Loucy (cell line): ENCODE results near the gene ANTXR2.

Experiments used
- H2AFZ ChIP-seq: fragments of 200-600 bp; sonication (generic); 2 replicates; pipeline ENCODE4 v1.6.0; 2016; ENCODE audit warnings: antibody characterized with exemption, mild to moderate bottlenecking, low read length, moderate library complexity
- H3F3A ChIP-seq: fragments of 200-600 bp; 2 replicates; pipeline ENCODE4 v1.6.0; 2016; ENCODE audit warnings: antibody characterized with exemption, low read depth, mild to moderate bottlenecking
- H3K27me3 ChIP-seq: fragments of 200-600 bp; sonication (generic); 2 replicates; pipeline ENCODE4 v1.6.1; 2014; ENCODE audit warnings: low read length, mild to moderate bottlenecking; ENCODE audit not compliant: insufficient read depth, poor library complexity, severe bottlenecking
- H3K36me3 ChIP-seq: fragments of 200-600 bp; sonication (generic); 2 replicates; pipeline ENCODE4 v1.6.1; 2016; ENCODE audit warnings: low read length; ENCODE audit not compliant: insufficient read depth
- H3K4me1 ChIP-seq: fragments of 200-600 bp; sonication (generic); 2 replicates; pipeline ENCODE4 v1.5.1; 2014; ENCODE audit warnings: low read length, mild to moderate bottlenecking; ENCODE audit not compliant: insufficient read depth, poor library complexity, severe bottlenecking
- H3K4me2 ChIP-seq: fragments of 200-600 bp; sonication (generic); 2 replicates; pipeline ENCODE4 v1.6.0; 2014; ENCODE audit warnings: antibody characterized with exemption, low read length, low read depth, mild to moderate bottlenecking; ENCODE audit not compliant: poor library complexity, severe bottlenecking
- H3K4me3 ChIP-seq: fragments of 200-600 bp; sonication (generic); 2 replicates; pipeline ENCODE4 v1.5.1; 2014; ENCODE audit warnings: low read length, mild to moderate bottlenecking, mixed read lengths; ENCODE audit not compliant: poor library complexity, severe bottlenecking
- H3K79me2 ChIP-seq: fragments of 200-600 bp; sonication (generic); 2 replicates; pipeline ENCODE4 v1.6.1; 2014; ENCODE audit warnings: low read length; ENCODE audit not compliant: insufficient read depth
- H3K9ac ChIP-seq: fragments of 200-600 bp; sonication (generic); 2 replicates; pipeline ENCODE4 v1.6.0; 2014; ENCODE audit warnings: mild to moderate bottlenecking, low read depth, low read length, moderate library complexity; ENCODE audit not compliant: poor library complexity, severe bottlenecking
- H3K9me2 ChIP-seq: fragments of 200-600 bp; sonication (generic); replicated peaks from 2 replicates; pipeline ENCODE4 v1.6.1; 2016; ENCODE audit warnings: low read depth, low read length, mixed read lengths
- H3K9me3 ChIP-seq: fragments of 200-600 bp; sonication (generic); 2 replicates; pipeline ENCODE4 v1.6.1; 2014; ENCODE audit warnings: mild to moderate bottlenecking, antibody characterized with exemption, low read length, low read depth; ENCODE audit not compliant: insufficient read depth
- H4K20me1 ChIP-seq: fragments of 200-600 bp; sonication (generic); 2 replicates; pipeline ENCODE4 v1.6.0; 2014; ENCODE audit warnings: antibody characterized with exemption, low read length, mild to moderate bottlenecking; ENCODE audit not compliant: insufficient read depth, poor library complexity, severe bottlenecking
- CTCF ChIP-seq: fragments of 200-600 bp; sonication (generic); conservative IDR thresholded peaks from 2 replicates; pipeline ENCODE4 v1.5.1; 2014; ENCODE audit warnings: mild to moderate bottlenecking, antibody characterized with exemption, low read length
- EZH2phosphoT487 ChIP-seq: fragments of 200-600 bp; IDR thresholded peaks from 2 replicates; pipeline ENCODE4 v1.6.1; 2018; ENCODE audit warnings: antibody characterized with exemption, mild to moderate bottlenecking, moderate library complexity, borderline replicate concordance

Gene ANTXR2

DNA sequence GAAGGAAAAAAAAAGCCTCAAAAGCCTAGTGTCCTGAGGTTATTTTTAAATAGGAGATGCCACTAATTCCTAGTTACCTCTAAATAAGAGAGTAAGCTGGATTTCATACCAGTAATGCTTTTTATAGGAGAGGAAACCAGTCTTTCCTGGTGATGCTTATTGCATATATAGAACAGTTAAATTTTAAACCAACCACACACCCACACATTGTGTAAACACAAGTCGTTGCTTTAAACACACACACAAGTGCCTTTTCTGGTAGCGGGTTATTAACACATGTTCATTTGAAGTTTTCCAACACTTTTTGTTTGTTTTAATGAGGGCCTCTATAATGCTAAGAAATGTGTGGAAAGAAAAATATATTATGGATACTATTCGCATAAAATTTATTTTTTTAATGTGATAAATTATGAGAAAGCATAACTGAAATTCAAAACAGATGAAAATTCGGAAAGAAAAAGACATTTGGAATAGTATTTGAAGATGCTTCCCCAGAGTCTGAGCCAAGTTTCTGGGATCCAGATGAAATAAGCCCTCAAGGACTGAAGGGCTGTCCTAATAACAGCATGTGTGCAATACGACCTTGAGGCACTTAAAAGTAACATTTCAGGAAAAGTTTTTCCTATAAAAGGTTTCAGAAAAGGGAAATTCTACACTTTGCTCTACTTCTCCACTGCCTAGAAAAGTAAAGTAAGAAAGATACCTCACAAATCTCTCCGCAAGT is 2.0 kb downstream of the ANTXR2 start:
- Histone ChIP-seq H3K9ac (peak overlapping the region; percentile 93), H3K9me3 (no peaks in the 10 kb centered on the region), H3K36me3 (peaks cover 21% of the 10 kb centered on the region; the same call in 1 of the 2 replicates), H4K20me1 (peaks cover 25% of the 10 kb centered on the region), H3K27me3 (peaks cover 5% of the 10 kb centered on the region), H3K4me3 (peak overlapping the region; percentile 78), H3K4me1 (peaks cover 70% of the 10 kb centered on the region), H2AFZ (no peak overlapping the region), H3K79me2 (peaks cover 91% of the 10 kb centered on the region), H3F3A (no peaks in the 10 kb centered on the region), H3K4me2 (peak overlapping the region; percentile 89), H3K9me2 (no peaks in the 10 kb centered on the region)
- TF ChIP-seq CTCF (no peak), EZH2phosphoT487 (no peak)

DNA sequence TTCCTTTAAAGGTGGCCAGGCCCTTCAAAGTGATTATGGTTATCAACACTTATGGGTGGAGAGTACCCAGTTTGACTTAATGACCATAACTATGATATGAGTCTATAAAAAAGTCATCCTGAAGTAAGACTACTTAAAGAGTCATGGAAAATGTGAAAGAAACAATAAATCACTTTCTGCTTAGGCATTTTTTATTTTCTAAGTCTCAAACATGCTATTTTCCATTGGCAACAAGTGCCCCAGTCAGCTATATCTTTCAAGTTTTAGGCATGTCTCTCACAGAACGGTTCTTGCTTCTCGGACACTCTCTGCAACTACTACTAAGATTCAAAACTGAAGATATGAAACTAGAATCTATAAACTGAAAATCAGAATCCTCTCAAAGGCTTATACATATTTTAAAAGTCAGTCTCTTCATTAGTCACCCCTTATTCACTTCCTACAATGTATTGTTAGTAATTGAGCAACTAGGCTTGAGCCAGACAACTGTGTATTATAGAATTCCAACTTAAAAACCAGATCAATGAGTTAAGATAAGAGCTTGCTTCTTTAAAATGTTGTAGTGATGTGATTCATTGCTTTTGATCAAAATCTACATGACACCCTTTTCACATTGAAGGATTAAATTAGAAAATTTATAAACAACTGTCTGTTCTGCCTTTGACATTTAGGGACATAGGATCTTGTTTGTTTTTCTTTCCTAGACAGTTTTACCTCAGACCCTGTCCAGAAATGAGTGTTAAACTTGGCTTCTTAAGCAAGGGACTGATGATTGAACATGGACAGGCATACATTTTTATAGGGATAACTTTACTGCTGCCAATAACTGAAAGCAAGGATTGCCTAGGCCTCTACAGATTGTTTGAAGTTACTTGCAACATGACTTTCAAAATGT is 2.9 kb downstream of the ANTXR2 start:
- peak overlapping the region; percentile 93 for H3K9ac ChIP-seq
- peaks cover 70% of the 10 kb centered on the region for H3K4me1 ChIP-seq
- peaks cover 100% of the 10 kb centered on the region for H3K79me2 ChIP-seq
- TF ChIP-seq EZH2phosphoT487 = no peak
- TF ChIP-seq CTCF = no peak
- H4K20me1 ChIP-seq = peaks cover 34% of the 10 kb centered on the region
- peaks cover 5% of the 10 kb centered on the region for H3K27me3 ChIP-seq
- peak overlapping the region; percentile 78 for H3K4me3 ChIP-seq
- peaks cover 21% of the 10 kb centered on the region; the same call in 1 of the 2 replicates for H3K36me3 ChIP-seq
- H3K4me2 ChIP-seq = peak overlapping the region; percentile 89
- no peak overlapping the region for H2AFZ ChIP-seq
- H3K9me2 ChIP-seq = no peaks in the 10 kb centered on the region
- no peaks in the 10 kb centered on the region for H3K9me3 ChIP-seq
- no peaks in the 10 kb centered on the region for H3F3A ChIP-seq

GRCh38 chr4:80069108-80069836 is 3.8 kb downstream of the ANTXR2 start:
- H3K4me3 ChIP-seq = peak overlapping the region; percentile 78
- no peaks in the 10 kb centered on the region for H3K9me2 ChIP-seq
- no peak for TF ChIP-seq CTCF
- no peak for TF ChIP-seq EZH2phosphoT487
- peaks cover 39% of the 10 kb centered on the region for H4K20me1 ChIP-seq
- peaks cover 70% of the 10 kb centered on the region for H3K4me1 ChIP-seq
- peaks cover 5% of the 10 kb centered on the region for H3K27me3 ChIP-seq
- H3K9me3 ChIP-seq = no peaks in the 10 kb centered on the region
- H3K79me2 ChIP-seq = peaks cover 100% of the 10 kb centered on the region
- peak overlapping the region; percentile 93 for H3K9ac ChIP-seq
- no peaks in the 10 kb centered on the region for H3F3A ChIP-seq
- peaks cover 25% of the 10 kb centered on the region for H3K36me3 ChIP-seq
- H3K4me2 ChIP-seq = peak overlapping the region; percentile 89
- H2AFZ ChIP-seq = no peak overlapping the region
